KMS-11 (cell line): ENCODE results near the gene RHBDD1.

Experiments
- H2AFZ ChIP-seq: fragments of 200-600 bp; sonication (generic); 2 replicates; pipeline ENCODE4 v1.6.1; 2016; ENCODE audit warnings: antibody characterized with exemption, mixed run types, low read depth
- H3K27ac ChIP-seq: fragments of 200-600 bp; sonication (generic); 2 replicates; pipeline ENCODE4 v1.6.1; 2016; ENCODE audit warnings: mild to moderate bottlenecking, mixed run types
- H3K27me3 ChIP-seq: fragments of 200-600 bp; sonication (generic); 2 replicates; pipeline ENCODE4 v1.6.1; 2017; ENCODE audit warnings: mild to moderate bottlenecking, low read depth, mixed run types, moderate library complexity; ENCODE audit not compliant: insufficient read depth
- H3K36me3 ChIP-seq: fragments of 200-600 bp; sonication (generic); 2 replicates; pipeline ENCODE4 v1.6.1; 2017; ENCODE audit warnings: mild to moderate bottlenecking, mixed run types; ENCODE audit not compliant: insufficient read depth
- H3K4me1 ChIP-seq: fragments of 200-600 bp; sonication (generic); 2 replicates; pipeline ENCODE4 v1.6.1; 2016; ENCODE audit warnings: mild to moderate bottlenecking, low read depth, mixed run types; ENCODE audit not compliant: poor library complexity, severe bottlenecking
- H3K4me2 ChIP-seq: fragments of 200-600 bp; sonication (generic); 2 replicates; pipeline ENCODE4 v1.7.0; 2016; ENCODE audit warnings: mild to moderate bottlenecking, mixed run types
- H3K4me3 ChIP-seq: fragments of 200-600 bp; sonication (generic); IDR thresholded peaks from 2 replicates; pipeline ENCODE4 v1.6.1; 2017; ENCODE audit warnings: low read depth, low read length, mixed read lengths; ENCODE audit not compliant: insufficient read depth
- H3K79me2 ChIP-seq: fragments of 200-600 bp; sonication (generic); 2 replicates; pipeline ENCODE4 v1.6.1; 2016; ENCODE audit warnings: low read depth, mixed run types; ENCODE audit not compliant: insufficient read depth
- H3K9ac ChIP-seq: fragments of 200-600 bp; sonication (generic); 2 replicates; pipeline ENCODE4 v1.6.1; 2016; ENCODE audit warnings: mild to moderate bottlenecking, mixed run types
- H4K20me1 ChIP-seq: fragments of 200-600 bp; sonication (generic); 2 replicates; pipeline ENCODE4 v1.6.1; 2016; ENCODE audit warnings: mild to moderate bottlenecking, mixed run types; ENCODE audit not compliant: insufficient read depth
- CTCF ChIP-seq: fragments of 200-600 bp; sonication (generic); conservative IDR thresholded peaks from 2 replicates; pipeline ENCODE4 v1.6.1; 2017; ENCODE audit warnings: low read depth, mild to moderate bottlenecking, antibody characterized with exemption, low read length, moderate library complexity, mixed read lengths

Gene RHBDD1

GRCh38 chr2:226790431-226790830 lies 45.4 kb upstream of the RHBDD1 start:
- Histone ChIP-seq H3K36me3 (no peaks in the 10 kb centered on the region), H3K4me2 (peak overlapping the region; percentile 86), H3K4me1 (peaks cover 48% of the 10 kb centered on the region), H2AFZ (peak overlapping the region; percentile 55; the same call in 1 of the 2 replicates), H3K79me2 (peaks cover 30% of the 10 kb centered on the region; the same call in 1 of the 2 replicates), H3K4me3 (no peak overlapping the region), H3K9ac (peak overlapping the region; percentile 90), H4K20me1 (no peaks in the 10 kb centered on the region), H3K27ac (peak overlapping the region; percentile 78; the same call in 1 of the 2 replicates), H3K27me3 (no peaks in the 10 kb centered on the region)
- TF ChIP-seq CTCF: no peak

GRCh38 chr2:226791056-226791486 lies 44.8 kb upstream of the RHBDD1 start:
- Histone ChIP-seq H2AFZ (peak overlapping the region; percentile 55), H3K4me2 (peak overlapping the region; percentile 86), H3K4me1 (peaks cover 54% of the 10 kb centered on the region), H3K27ac (peak overlapping the region; percentile 78), H3K4me3 (peak overlapping the region; percentile 20), H3K79me2 (peaks cover 36% of the 10 kb centered on the region; the same call in 1 of the 2 replicates), H3K9ac (peak overlapping the region; percentile 90), H3K27me3 (no peaks in the 10 kb centered on the region), H4K20me1 (no peaks in the 10 kb centered on the region), H3K36me3 (no peaks in the 10 kb centered on the region)
- TF ChIP-seq CTCF: no peak

- H3K27ac ChIP-seq: peak overlapping the region; percentile 78
- no peaks in the 10 kb centered on the region for H4K20me1 ChIP-seq
- no peaks in the 10 kb centered on the region for H3K36me3 ChIP-seq
- peak overlapping the region; percentile 97 for H3K4me2 ChIP-seq
- peak overlapping the region; percentile 53 for H3K4me3 ChIP-seq
- peak overlapping the region; percentile 90 for H3K9ac ChIP-seq
- H2AFZ ChIP-seq: peak overlapping the region; percentile 70
- peaks cover 57% of the 10 kb centered on the region for H3K4me1 ChIP-seq
- TF ChIP-seq CTCF: no peak
- H3K79me2 ChIP-seq: peaks cover 40% of the 10 kb centered on the region; the same call in 1 of the 2 replicates
- H3K27me3 ChIP-seq: no peaks in the 10 kb centered on the region
These were observed 44.3 kb upstream of the RHBDD1 start for GRCh38 chr2:226791487-226792081.

GRCh38 chr2:226792155-226792881 lies 43.5 kb upstream of the RHBDD1 start:
- Histone ChIP-seq H3K27ac (peak overlapping the region; percentile 78), H3K4me3 (peak overlapping the region; percentile 53), H3K79me2 (peaks cover 48% of the 10 kb centered on the region; the same call in 1 of the 2 replicates), H3K9ac (peak overlapping the region; percentile 90), H4K20me1 (no peaks in the 10 kb centered on the region), H3K36me3 (no peaks in the 10 kb centered on the region), H3K4me2 (peak overlapping the region; percentile 97), H2AFZ (peak overlapping the region; percentile 70; the same call in 1 of the 2 replicates), H3K27me3 (no peaks in the 10 kb centered on the region), H3K4me1 (peaks cover 57% of the 10 kb centered on the region)
- no peak for TF ChIP-seq CTCF
